ENCODE results near the gene AADACL2. TPM values are rescaled to one million over a fixed set of nuclear protein-coding genes. Genes with fewer than 3 reads are reported as not detected.
"Not testable (repeated sequence)": the region's sequence is repeated elsewhere in the genome, so short reads cannot be mapped to it uniquely, and the experiment has no call there.

Gene AADACL2
- total RNA-seq, 1 experiment from 2014 or later, result not detected

DNA sequence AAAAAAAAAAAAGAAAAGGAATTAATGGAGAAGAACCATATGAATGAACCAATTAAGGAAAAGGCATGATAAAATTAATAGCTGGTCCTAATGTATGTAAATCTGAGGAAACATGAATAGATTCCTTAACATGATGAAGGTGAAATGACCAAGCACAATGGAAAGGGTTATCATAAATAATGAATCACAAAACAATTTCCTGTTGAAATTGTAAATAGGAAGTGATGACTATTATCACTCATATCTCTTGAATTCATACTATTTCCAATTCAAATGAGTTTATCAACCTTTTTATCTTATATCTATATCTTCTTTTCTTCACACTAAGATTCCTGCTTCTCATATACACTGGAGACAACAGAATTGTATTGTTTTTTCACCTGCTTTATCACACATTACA, 32.0 kb downstream of the AADACL2 start:
- no peak for DNase-seq (ENCODE audit: low spot score)

- DNase-seq (ENCODE audit: low spot score), result peak; percentile 78
Measured at GRCh38 chr3:151766454-151766853, 32.7 kb downstream of the AADACL2 start.

DNA sequence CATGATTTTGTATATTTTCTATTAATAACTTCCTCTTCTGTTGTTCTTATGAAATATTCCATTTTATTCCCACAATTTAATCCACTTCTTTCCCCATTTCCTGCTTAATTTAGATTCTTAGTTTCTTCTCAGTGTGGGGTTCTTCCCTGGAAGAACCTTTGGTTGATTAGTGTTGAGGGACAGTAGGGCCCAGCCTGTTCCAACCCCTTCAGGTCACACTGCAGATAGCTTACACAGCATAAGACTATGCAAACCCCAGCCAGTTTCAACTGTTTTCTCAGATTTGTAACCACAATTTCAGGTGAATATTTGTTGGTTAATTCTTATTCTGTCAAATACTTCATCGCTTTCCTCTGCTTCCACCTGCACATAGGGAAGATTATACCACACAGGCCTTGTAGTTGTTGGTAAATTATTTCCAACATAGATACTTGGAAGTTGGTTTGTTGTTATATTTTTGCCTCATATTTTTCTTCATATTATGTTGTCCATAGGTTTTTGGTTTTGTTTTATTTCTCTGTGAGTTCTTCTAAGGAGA, 34.7 kb downstream of the AADACL2 start:
- peak; percentile 71 for DNase-seq (ENCODE audit: low spot score)

- peak; percentile 59 for DNase-seq (ENCODE audit: low spot score)
Measured at GRCh38 chr3:151769175-151769574, 35.4 kb downstream of the AADACL2 start.

DNA sequence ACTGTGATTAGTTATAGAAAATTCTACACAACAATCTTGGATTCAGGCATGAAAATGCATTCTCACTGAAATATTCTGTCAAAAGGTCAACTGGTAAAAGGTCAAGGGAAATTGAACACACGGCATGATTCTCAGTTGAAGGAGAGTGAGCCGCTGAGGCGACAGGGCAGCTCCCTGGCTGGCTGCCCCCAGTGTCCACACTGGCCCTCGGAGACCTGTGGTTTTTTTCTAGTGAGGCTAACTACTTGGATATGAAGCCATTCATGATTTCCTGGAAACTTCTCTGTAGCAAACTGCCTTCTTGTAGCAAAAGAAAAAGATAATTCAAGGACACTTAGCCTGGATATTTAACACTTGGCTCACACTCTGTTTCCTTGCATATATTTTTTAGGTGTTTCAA, 37.2 kb downstream of the AADACL2 start:
- peak; percentile 87 for DNase-seq (ENCODE audit: low spot score)

DNA sequence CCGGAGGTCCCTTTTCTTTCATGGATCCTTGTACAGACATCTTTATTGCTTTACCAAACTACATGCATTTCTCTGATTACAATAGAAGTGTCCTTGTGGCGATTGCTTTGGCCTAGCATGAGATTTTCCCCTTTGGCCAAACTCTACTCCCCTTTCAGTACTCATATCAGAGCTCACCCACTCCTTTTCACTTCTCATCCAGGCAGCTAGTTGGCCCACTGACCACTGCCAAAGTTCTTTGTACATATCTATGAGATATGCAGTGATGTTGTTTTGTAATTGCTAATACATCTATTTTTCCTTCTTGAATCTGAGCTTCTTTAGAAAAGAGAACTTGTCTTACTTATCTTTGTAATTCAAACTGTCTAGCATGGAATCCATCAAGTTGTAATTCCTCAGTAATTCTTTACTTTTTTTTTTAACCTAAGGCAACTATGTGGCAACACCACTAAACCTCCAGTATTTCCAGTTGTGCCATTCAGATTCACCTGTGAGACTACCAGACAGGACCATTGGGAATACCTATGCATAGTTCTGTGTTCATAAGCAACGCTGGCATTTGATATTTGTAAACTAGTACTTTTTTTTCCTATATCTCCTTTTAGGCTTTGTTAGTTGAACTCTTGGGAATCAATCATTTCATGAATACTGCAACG, 39.2 kb downstream of the AADACL2 start:
- no peak for DNase-seq (ENCODE audit: low spot score)

GRCh38 chr3:151774235-151774634, 40.5 kb downstream of the AADACL2 start:
- no peak for DNase-seq (ENCODE audit: low spot score)

DNA sequence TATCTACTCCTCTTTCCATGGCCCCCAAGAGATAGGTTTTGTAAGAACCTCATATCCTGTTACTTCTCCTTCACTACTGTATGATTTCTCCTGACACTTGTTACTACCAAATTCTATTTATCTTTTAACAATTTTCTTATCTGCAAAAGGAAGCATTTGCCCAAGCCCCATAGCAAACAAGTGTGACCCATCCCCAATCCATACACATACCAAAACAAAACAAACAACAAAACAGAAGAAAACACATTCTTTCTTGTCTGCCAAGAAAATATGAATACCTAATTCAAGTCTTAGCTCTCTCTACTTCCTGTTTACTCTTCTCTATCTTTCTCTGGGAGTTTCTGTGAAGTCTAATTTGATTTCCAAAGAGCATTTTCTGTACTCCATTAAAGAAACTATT, 41.2 kb downstream of the AADACL2 start:
- DNase-seq (ENCODE audit: low spot score), result no peak

DNA sequence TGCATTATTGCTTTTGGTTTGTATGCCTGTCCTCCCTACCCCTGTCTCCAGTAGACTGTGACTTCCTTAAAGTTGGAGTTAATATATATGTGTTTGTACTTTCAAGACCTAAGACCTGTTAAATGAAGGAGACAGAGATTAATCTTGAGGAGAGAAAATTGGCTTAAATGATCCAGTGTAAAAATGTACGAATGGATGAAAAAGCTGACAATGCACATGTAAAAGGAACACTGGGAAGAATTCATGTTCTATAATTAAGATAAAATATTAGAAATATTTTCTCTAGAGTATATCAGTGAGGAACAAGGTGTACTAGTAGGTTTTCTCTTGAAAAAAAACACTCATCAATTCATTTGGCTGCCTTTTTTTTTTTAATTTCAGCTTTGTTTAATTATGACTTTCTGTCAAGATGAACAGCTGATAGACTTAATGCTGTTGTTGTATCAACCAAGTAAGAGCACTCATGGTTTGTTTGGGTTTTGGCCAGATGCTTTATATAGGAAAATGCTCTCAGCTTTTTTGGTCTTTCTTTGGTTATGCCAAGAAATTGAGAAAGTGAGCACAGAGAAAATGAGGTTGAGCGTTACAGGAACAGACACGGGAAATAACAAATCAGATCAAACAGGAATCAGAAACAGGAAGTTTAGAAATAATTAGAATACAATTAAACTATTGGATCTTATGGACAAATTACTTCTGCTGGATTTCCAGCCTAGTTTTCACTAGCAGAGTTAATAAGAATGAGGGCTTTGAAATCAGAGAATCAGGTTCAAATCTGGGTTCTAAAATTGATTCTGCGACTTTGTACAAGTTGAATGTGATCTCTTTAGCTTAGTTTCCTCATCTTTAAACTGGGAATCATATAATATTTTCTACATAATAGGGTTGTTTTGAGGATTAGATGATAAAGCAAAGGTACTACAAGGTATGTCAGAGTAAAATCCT, 41.9 kb downstream of the AADACL2 start:
- no peak for DNase-seq (ENCODE audit: low spot score)

- DNase-seq (ENCODE audit: low spot score), result no peak
Measured at GRCh38 chr3:151776259-151776740, 42.6 kb downstream of the AADACL2 start.

GRCh38 chr3:151777880-151778279, 44.2 kb downstream of the AADACL2 start:
- no peak for DNase-seq (ENCODE audit: low spot score)

GRCh38 chr3:151787626-151788025, 53.9 kb downstream of the AADACL2 start:
- no peak for DNase-seq (ENCODE audit: low spot score)

DNA sequence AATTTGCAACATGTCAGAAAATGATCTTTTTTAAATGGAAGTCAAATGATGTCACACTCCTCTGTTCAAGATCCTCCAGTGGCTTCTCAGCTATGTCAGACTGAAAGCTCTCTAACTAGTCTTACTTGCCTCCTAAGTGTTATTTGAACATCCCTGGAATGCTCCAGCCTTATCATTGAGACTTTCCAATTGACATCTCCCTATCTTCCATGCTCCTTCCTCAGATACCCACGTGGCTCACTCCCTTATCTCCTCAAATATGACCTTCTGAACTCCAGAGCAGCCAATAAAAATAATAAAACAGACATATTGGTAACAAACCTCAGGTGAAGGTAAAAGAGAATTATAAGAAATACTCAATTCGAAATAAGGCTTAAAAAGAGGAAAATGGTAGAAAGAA, 54.7 kb downstream of the AADACL2 start:
- no peak for DNase-seq (ENCODE audit: low spot score)

- DNase-seq (ENCODE audit: low spot score), result no peak
Measured at GRCh38 chr3:151789853-151790463, 56.2 kb downstream of the AADACL2 start.

DNA sequence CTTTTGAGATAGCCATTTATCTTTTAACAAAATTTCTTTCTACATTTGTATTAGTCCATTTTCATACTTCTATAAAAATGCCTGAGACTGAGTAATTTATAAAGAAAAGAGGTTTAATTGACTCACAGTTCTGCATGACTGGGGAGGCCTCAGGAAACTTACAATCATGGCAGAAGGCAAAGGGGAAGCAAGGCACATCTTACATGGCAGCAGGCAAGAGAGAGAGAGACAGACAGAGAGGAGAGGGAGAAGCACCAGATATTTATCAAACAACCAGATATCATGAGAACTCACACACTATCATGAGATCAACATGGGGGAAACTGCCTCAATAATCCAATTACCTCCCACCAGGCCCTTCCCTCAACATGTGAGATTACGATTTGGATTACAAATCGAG, 57.0 kb downstream of the AADACL2 start:
- DNase-seq (ENCODE audit: low spot score), result not testable (repeated sequence)

DNA sequence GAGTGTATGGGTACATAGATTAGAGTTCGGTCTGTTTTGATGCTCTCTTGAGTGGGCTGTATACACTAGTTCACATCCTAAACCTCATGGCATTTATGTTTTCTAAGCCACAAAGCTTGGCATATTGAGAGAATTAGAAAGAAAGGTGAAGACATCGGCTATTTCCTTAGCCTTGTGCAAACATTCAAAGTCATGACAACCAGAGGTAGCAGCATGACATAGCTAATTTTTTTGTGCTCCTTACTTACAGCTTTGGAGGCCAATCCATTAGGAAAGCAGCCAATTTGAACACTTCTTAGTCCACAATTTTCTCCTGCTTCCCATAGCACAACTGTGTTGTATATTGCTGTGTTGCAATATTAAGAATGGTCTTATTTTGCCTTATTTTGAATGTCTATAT, 58.7 kb downstream of the AADACL2 start:
- peak; percentile 55 for DNase-seq (ENCODE audit: low spot score)

DNA sequence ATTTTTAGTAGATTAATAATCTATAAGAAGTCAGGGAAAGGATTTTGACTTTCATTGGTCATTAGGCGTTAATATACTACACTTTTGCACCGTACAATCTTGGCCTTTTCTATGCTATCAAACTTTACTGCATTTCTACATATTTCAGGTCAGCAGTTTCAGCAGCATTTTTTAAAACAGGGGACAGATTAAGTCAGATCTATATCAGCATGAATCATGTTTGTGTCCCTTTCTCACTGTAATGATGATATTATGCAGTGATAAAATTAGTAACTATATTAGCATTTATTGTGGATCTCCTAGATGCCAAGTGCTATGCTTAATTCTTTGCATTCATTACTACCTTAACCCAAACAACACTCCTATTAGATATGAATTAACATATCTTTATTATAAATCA, 59.9 kb downstream of the AADACL2 start:
- DNase-seq (ENCODE audit: low spot score), result no peak

- DNase-seq (ENCODE audit: low spot score), result peak; percentile 60
Measured at GRCh38 chr3:151794080-151794479, 60.4 kb downstream of the AADACL2 start.

DNA sequence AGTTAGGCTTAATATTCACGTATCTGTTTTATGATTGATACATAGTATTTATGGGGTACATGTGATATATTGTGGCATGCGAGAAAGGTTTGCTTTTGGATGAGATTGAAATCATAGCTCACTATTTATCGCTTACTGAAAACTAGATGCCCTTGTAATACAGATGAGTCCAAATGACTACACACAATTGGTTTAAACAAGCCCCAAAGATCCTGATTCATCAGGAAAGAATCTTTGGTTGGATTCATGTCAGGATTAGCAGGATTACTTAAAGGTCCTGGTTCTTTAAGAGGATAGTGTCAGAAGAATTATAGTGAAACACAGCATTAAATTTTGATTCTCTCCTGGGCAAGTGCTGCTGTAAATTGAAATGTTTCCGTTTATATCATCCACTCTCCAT, 61.5 kb downstream of the AADACL2 start:
- no peak for DNase-seq (ENCODE audit: low spot score)

- DNase-seq (ENCODE audit: low spot score), result no peak
Measured at GRCh38 chr3:151796105-151796680, 62.5 kb downstream of the AADACL2 start.

GRCh38 chr3:151798466-151798865, 64.7 kb downstream of the AADACL2 start:
- DNase-seq (ENCODE audit: low spot score), result no peak

DNA sequence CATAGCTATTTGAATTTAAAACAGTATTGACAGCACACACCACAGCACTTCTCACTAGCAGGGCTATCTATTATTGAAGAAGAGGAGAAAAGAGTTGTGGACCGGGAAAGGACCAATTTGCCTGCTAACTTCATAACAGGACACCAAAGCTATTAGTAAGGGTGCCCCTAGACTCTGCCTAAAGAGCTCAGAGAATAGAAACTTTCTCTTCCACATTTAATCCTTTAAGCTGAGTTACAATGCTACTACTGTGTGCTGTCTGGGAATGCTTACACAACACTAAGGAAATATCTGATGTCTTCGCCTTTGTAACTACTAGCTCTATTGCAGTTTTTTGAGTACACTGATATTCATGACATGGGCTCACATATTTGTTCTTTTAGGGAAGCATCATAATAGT, 66.7 kb downstream of the AADACL2 start:
- no peak for DNase-seq (ENCODE audit: low spot score)

All from HT-29 (cell line).